ENCODE measurements around the gene MBD4.

The MBD4 gene

DNA sequence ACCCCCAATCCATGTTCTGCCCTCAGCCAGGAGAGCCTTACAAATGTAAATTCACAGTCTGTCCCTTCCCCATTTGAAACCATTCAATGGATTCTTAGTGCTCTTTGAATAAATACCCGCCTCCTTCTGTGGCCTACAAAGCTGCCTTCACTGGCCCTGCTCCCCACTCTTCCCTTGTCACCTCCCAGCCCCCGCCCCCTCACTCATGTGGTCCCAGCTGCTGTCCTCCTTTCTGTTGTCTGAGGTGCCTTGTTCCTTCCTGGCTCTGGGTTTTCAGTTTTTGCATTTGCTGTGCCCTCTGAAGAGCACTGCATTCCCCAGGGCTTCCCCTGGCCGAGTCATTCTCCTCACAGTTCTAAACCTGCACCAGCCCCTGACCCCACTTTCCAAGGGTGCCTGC, 14.5 kb downstream of the MBD4 start:
- Histone ChIP-seq H3K9ac (no peak overlapping the region), H3K4me2 (no peak overlapping the region), H3K27ac (no peak overlapping the region), H2AFZ (ENCODE audit: low read depth) (no peak overlapping the region), H3K27me3 (ENCODE audit: insufficient read depth, low read depth) (no peaks in the 10 kb centered on the region; the same call in 1 of the 2 replicates), H4K20me1 (ENCODE audit: insufficient read depth) (no peaks in the 10 kb centered on the region), H3K36me3 (ENCODE audit: insufficient read depth) (no peaks in the 10 kb centered on the region), H3K4me3 (IDR thresholded peaks at IDR 0.05; ENCODE audit: insufficient read depth, low read depth, low read length) (no peak overlapping the region), H3K4me1 (ENCODE audit: low read depth, poor library complexity, severe bottlenecking) (peaks cover 33% of the 10 kb centered on the region), H3K79me2 (ENCODE audit: insufficient read depth, low read depth) (no peaks in the 10 kb centered on the region)
- TF ChIP-seq CTCF (conservative IDR thresholded peaks at IDR 0.05; ENCODE audit: low read depth, low read length): no peak

DNA sequence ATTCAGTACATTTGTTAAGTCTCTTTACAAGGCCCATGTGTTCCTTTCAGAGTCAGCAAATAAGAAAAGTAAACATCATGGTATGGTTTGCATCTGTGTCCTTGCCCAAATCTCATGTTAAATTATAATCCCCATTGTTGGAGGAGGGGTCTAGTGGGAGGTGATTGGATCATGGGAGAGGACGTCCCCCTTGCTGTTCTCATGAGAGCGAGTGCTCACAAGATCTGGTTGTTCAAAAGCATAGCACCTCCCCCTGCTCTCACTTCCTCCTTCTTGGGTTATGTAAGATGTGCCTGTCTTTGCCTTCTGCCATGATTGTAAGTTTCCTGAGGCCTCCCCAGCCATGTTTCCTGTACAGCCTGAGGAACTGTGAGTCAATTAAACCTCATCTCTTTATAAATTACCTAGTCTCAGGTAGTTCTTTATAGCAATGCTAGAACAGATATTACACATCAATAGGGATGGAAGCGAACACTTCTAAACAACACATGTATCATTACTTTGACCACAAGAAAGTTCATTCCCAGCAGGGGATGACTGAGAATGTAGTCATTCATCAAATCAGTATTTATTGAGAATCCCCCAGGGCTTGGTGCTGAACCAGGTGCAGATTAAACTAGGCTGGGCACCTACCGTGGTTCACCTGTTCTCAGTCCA, 15.4 kb downstream of the MBD4 start:
- Histone ChIP-seq H3K79me2 (ENCODE audit: insufficient read depth, low read depth) (no peaks in the 10 kb centered on the region), H3K9ac (no peak overlapping the region), H3K27ac (no peak overlapping the region), H3K27me3 (ENCODE audit: insufficient read depth, low read depth) (no peaks in the 10 kb centered on the region; the same call in 1 of the 2 replicates), H3K4me1 (ENCODE audit: low read depth, poor library complexity, severe bottlenecking) (peaks cover 24% of the 10 kb centered on the region), H3K4me3 (IDR thresholded peaks at IDR 0.05; ENCODE audit: insufficient read depth, low read depth, low read length) (no peak overlapping the region), H3K4me2 (no peak overlapping the region), H4K20me1 (ENCODE audit: insufficient read depth) (no peaks in the 10 kb centered on the region), H2AFZ (ENCODE audit: low read depth) (no peak overlapping the region), H3K36me3 (ENCODE audit: insufficient read depth) (no peaks in the 10 kb centered on the region)
- no peak for TF ChIP-seq CTCF (conservative IDR thresholded peaks at IDR 0.05; ENCODE audit: low read depth, low read length)

- no peaks in the 10 kb centered on the region for H4K20me1 ChIP-seq (ENCODE audit: insufficient read depth)
- no peaks in the 10 kb centered on the region; the same call in 1 of the 2 replicates for H3K27me3 ChIP-seq (ENCODE audit: insufficient read depth, low read depth)
- no peaks in the 10 kb centered on the region for H3K36me3 ChIP-seq (ENCODE audit: insufficient read depth)
- peaks cover 12% of the 10 kb centered on the region for H3K4me1 ChIP-seq (ENCODE audit: low read depth, poor library complexity, severe bottlenecking)
- no peaks in the 10 kb centered on the region for H3K79me2 ChIP-seq (ENCODE audit: insufficient read depth, low read depth)
- no peak overlapping the region for H3K9ac ChIP-seq
- H3K27ac ChIP-seq: no peak overlapping the region
- no peak overlapping the region for H3K4me2 ChIP-seq
- TF ChIP-seq CTCF (conservative IDR thresholded peaks at IDR 0.05; ENCODE audit: low read depth, low read length): no peak
- H3K4me3 ChIP-seq (IDR thresholded peaks at IDR 0.05; ENCODE audit: insufficient read depth, low read depth, low read length): no peak overlapping the region
- no peak overlapping the region for H2AFZ ChIP-seq (ENCODE audit: low read depth)
Measured at GRCh38 chr3:129422897-129423296, 16.9 kb downstream of the MBD4 start.

GRCh38 chr3:129421988-129422745, 17.6 kb downstream of the MBD4 start:
- Histone ChIP-seq H2AFZ (ENCODE audit: low read depth) (no peak overlapping the region), H3K4me3 (IDR thresholded peaks at IDR 0.05; ENCODE audit: insufficient read depth, low read depth, low read length) (no peak overlapping the region), H4K20me1 (ENCODE audit: insufficient read depth) (no peaks in the 10 kb centered on the region), H3K4me2 (no peak overlapping the region), H3K27ac (no peak overlapping the region), H3K27me3 (ENCODE audit: insufficient read depth, low read depth) (no peaks in the 10 kb centered on the region; the same call in 1 of the 2 replicates), H3K79me2 (ENCODE audit: insufficient read depth, low read depth) (no peaks in the 10 kb centered on the region), H3K9ac (no peak overlapping the region), H3K36me3 (ENCODE audit: insufficient read depth) (no peaks in the 10 kb centered on the region), H3K4me1 (ENCODE audit: low read depth, poor library complexity, severe bottlenecking) (peaks cover 9% of the 10 kb centered on the region)
- no peak for TF ChIP-seq CTCF (conservative IDR thresholded peaks at IDR 0.05; ENCODE audit: low read depth, low read length)

All from KMS-11 (cell line).